ENCODE results near the gene C3orf33. TPM values are rescaled to one million over a fixed set of nuclear protein-coding genes. Genes with fewer than 3 reads are reported as not detected.

C3orf33 gene
- total RNA-seq, 3 donors from 2014 or later (not counting 1 experiment from before 2014, with no cell fraction given): 0.88 to 2.5 (median 1.2) TPM

GRCh38 chr3:155737844-155738460 is 68.1 kb downstream of the C3orf33 start:
- ATAC-seq: no peak
- Mint-ChIP-seq H3K4me3 (no peak overlapping the region), H3K36me3 (no peaks in the 10 kb centered on the region), H3K4me1 (peaks cover 0 to 8% of the 10 kb centered on the region in 2 donors), H3K27ac (no peak overlapping the region), H3K9me3 (no peaks in the 10 kb centered on the region), H3K27me3 (ENCODE audit: low read depth in 2 of 2) (peaks cover 13 to 28% of the 10 kb centered on the region in 2 donors)
- no peak for TF ChIP-seq CTCF (IDR thresholded peaks at IDR 0.05)
- Histone ChIP-seq H3K27ac (ENCODE audit: low read length) (no peak overlapping the region), H3K4me3 (ENCODE audit: low read length) (no peak overlapping the region), H3K36me3 (ENCODE audit: control insufficient read depth, insufficient read depth, low read length) (no peaks in the 10 kb centered on the region), H3K27me3 (ENCODE audit: control insufficient read depth, insufficient read depth, low read length) (peaks cover 12% of the 10 kb centered on the region), H3K9me3 (ENCODE audit: control insufficient read depth, insufficient read depth, low read length) (no peaks in the 10 kb centered on the region), H3K4me1 (ENCODE audit: control insufficient read depth, insufficient read depth, low read length) (no peaks in the 10 kb centered on the region)
- 60% methylated on average over 8 of the region's 8 CpGs for WGBS (ENCODE audit: insufficient coverage)
- intact Hi-C loops (cut with micrococcal nuclease): no loop called here
- DNase-seq: no peak

- H3K27ac Mint-ChIP-seq: no peak overlapping the region
- no peak for TF ChIP-seq CTCF (IDR thresholded peaks at IDR 0.05)
- H3K27me3 Mint-ChIP-seq (ENCODE audit: low read depth in 2 of 2): peaks cover 7 to 19% of the 10 kb centered on the region in 2 donors
- Histone ChIP-seq H3K27me3 (ENCODE audit: control insufficient read depth, insufficient read depth, low read length) (no peaks in the 10 kb centered on the region), H3K27ac (ENCODE audit: low read length) (no peak overlapping the region), H3K36me3 (ENCODE audit: control insufficient read depth, insufficient read depth, low read length) (no peaks in the 10 kb centered on the region), H3K4me1 (ENCODE audit: control insufficient read depth, insufficient read depth, low read length) (no peaks in the 10 kb centered on the region), H3K4me3 (ENCODE audit: low read length) (no peak overlapping the region), H3K9me3 (ENCODE audit: control insufficient read depth, insufficient read depth, low read length) (no peaks in the 10 kb centered on the region)
- peaks cover 0 to 8% of the 10 kb centered on the region in 2 donors for H3K4me1 Mint-ChIP-seq
- DNase-seq (no peak), ATAC-seq (no peak)
- H3K9me3 Mint-ChIP-seq: no peaks in the 10 kb centered on the region
- 92% methylated on average over 4 of the region's 4 CpGs for WGBS (ENCODE audit: insufficient coverage)
- intact Hi-C loops (cut with micrococcal nuclease): no loop called here
- no peaks in the 10 kb centered on the region for H3K36me3 Mint-ChIP-seq
- H3K4me3 Mint-ChIP-seq: no peak overlapping the region
Observed at GRCh38 chr3:155736381-155736780, 69.7 kb downstream of the C3orf33 start.

- Mint-ChIP-seq H3K9me3 (no peaks in the 10 kb centered on the region), H3K27me3 (ENCODE audit: low read depth in 2 of 2) (peaks cover 0 to 4% of the 10 kb centered on the region in 2 donors), H3K27ac (no peak overlapping the region), H3K4me3 (no peak overlapping the region), H3K36me3 (no peaks in the 10 kb centered on the region), H3K4me1 (no peaks in the 10 kb centered on the region)
- H3K4me3 ChIP-seq (ENCODE audit: low read length): no peak overlapping the region
- H3K4me1 ChIP-seq (ENCODE audit: control insufficient read depth, insufficient read depth, low read length): no peaks in the 10 kb centered on the region
- H3K27me3 ChIP-seq (ENCODE audit: control insufficient read depth, insufficient read depth, low read length): no peaks in the 10 kb centered on the region
- no peaks in the 10 kb centered on the region for H3K9me3 ChIP-seq (ENCODE audit: control insufficient read depth, insufficient read depth, low read length)
- H3K27ac ChIP-seq (ENCODE audit: low read length): no peak overlapping the region
- no peak for ATAC-seq
- no peak for TF ChIP-seq CTCF (IDR thresholded peaks at IDR 0.05)
- WGBS (ENCODE audit: insufficient coverage): 96% methylated on average over 2 of the region's 2 CpGs
- H3K36me3 ChIP-seq (ENCODE audit: control insufficient read depth, insufficient read depth, low read length): no peaks in the 10 kb centered on the region
- DNase-seq: no peak
- intact Hi-C loops (cut with micrococcal nuclease): no loop called here
Observed at GRCh38 chr3:155730843-155731242, 75.2 kb downstream of the C3orf33 start.

GRCh38 chr3:155727836-155728235 is 78.2 kb downstream of the C3orf33 start:
- no peak for ATAC-seq
- H3K36me3 Mint-ChIP-seq: no peaks in the 10 kb centered on the region
- H3K9me3 ChIP-seq (ENCODE audit: control insufficient read depth, insufficient read depth, low read length): no peaks in the 10 kb centered on the region
- H3K4me1 Mint-ChIP-seq: no peaks in the 10 kb centered on the region
- H3K27ac Mint-ChIP-seq: no peak overlapping the region
- intact Hi-C loops (cut with micrococcal nuclease): no loop called here
- H3K27me3 Mint-ChIP-seq (ENCODE audit: low read depth in 2 of 2): peaks cover 0 to 4% of the 10 kb centered on the region in 2 donors
- H3K4me3 ChIP-seq (ENCODE audit: low read length): no peak overlapping the region
- no peak overlapping the region for H3K4me3 Mint-ChIP-seq
- WGBS (ENCODE audit: insufficient coverage): 72% methylated on average over 3 of the region's 3 CpGs
- TF ChIP-seq CTCF (IDR thresholded peaks at IDR 0.05): no peak
- no peak overlapping the region for H3K27ac ChIP-seq (ENCODE audit: low read length)
- H3K9me3 Mint-ChIP-seq: no peaks in the 10 kb centered on the region
- no peaks in the 10 kb centered on the region for H3K36me3 ChIP-seq (ENCODE audit: control insufficient read depth, insufficient read depth, low read length)
- no peaks in the 10 kb centered on the region for H3K4me1 ChIP-seq (ENCODE audit: control insufficient read depth, insufficient read depth, low read length)
- DNase-seq: no peak
- H3K27me3 ChIP-seq (ENCODE audit: control insufficient read depth, insufficient read depth, low read length): no peaks in the 10 kb centered on the region
